ENCODE measurements around the gene TSPOAP1.

The TSPOAP1 gene

DNA sequence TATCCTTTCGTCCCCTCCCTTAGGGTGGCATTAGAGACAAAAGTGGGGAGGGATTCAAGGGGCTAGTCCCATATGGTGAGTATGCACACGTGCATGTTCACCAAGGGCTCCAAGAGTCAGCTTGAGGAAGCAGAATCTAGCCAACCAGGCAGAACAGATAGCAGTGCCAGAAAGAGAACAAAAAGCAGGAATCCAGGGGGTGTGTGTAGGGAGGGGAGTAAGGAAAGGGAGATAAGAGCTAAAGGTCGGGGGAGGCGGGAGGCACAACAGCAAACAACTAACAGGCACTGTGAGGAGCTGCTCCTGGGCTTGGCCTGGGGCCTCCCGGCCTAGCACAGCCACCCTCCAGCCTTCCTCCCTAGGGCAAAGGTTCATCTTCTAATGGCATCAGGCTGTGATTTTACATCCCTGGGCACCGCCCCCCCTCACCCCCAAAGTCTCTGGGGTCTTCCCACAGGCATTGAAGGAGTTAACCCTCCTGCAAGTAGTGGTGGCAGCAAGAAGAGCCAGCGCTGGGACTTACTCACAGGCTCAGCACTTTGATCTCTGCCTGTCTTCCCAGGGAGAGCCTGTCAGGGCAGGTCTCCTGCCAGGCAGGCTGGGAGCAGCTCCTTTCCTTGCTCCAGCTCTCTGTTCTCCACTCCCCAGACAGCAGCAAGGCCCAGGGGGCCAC is 35.8 kb upstream of the TSPOAP1 start:
- TF ChIP-seq POLR2AphosphoS5 (IDR thresholded peaks at IDR 0.05; ENCODE audit: low read depth, low read length) (no peak), FOXP2 (optimal IDR thresholded peaks at IDR 0.05; ENCODE audit: borderline replicate concordance, extremely low read depth, extremely low read length, insufficient read depth) (no peak)
- TF ChIP-seq, protein P1, sequence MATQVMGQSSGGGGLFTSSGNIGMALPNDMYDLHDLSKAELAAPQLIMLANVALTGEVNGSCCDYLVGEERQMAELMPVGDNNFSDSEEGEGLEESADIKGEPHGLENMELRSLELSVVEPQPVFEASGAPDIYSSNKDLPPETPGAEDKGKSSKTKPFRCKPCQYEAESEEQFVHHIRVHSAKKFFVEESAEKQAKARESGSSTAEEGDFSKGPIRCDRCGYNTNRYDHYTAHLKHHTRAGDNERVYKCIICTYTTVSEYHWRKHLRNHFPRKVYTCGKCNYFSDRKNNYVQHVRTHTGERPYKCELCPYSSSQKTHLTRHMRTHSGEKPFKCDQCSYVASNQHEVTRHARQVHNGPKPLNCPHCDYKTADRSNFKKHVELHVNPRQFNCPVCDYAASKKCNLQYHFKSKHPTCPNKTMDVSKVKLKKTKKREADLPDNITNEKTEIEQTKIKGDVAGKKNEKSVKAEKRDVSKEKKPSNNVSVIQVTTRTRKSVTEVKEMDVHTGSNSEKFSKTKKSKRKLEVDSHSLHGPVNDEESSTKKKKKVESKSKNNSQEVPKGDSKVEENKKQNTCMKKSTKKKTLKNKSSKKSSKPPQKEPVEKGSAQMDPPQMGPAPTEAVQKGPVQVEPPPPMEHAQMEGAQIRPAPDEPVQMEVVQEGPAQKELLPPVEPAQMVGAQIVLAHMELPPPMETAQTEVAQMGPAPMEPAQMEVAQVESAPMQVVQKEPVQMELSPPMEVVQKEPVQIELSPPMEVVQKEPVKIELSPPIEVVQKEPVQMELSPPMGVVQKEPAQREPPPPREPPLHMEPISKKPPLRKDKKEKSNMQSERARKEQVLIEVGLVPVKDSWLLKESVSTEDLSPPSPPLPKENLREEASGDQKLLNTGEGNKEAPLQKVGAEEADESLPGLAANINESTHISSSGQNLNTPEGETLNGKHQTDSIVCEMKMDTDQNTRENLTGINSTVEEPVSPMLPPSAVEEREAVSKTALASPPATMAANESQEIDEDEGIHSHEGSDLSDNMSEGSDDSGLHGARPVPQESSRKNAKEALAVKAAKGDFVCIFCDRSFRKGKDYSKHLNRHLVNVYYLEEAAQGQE (IDR thresholded peaks at IDR 0.05; ENCODE audit: insufficient read depth in 1 of 2, low read depth in 2 of 2, low read length in 2 of 2) = no peak

DNA sequence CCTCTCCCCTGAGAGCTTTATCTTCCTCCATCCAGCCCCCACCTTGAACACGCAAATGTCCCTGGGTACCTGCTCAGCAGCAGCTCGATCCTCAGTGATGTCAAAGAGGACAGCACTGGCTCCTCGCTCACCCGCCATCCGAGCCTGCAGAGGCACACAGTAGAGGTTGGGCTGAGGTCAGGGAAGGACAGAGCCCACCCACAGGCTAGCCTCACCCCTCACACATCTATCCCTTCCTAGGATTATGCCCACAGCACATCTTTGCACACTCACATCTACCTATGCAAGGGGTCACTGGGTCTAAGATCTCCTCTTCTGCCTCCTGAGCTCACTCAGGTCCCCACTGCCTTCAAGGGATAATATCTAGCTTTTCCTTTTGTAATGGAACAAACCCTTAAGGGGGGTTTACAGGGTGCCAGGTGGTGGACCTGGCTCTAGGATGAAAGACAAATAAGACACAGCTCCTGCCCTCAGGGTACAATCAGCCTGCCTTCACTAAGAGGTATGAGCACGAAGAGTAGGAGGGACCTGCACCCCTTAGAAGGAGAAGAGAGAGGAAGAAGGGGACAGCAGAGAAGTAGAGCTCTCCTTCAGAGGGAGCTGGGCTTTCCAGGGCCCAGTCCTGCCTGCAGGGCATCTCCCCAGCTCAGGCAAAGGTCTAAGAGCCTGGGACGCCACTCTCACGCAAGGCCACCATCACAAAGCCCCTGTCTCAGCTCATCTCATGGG is 35.0 kb upstream of the TSPOAP1 start:
- TF ChIP-seq SIN3A (IDR thresholded peaks at IDR 0.05; ENCODE audit: borderline replicate concordance, insufficient read depth, low read length) = no peak
- TF ChIP-seq FOXP2 (optimal IDR thresholded peaks at IDR 0.05; ENCODE audit: borderline replicate concordance, extremely low read depth, extremely low read length, insufficient read depth) = no peak
- no peak for TF ChIP-seq TAF1 (IDR thresholded peaks at IDR 0.05; ENCODE audit: borderline replicate concordance, insufficient read depth, low read length)
- TF ChIP-seq POLR2AphosphoS5 (IDR thresholded peaks at IDR 0.05; ENCODE audit: low read depth, low read length) = no peak
- TF ChIP-seq, protein P1 (IDR thresholded peaks at IDR 0.05; ENCODE audit: insufficient read depth in 1 of 2, low read depth in 2 of 2, low read length in 2 of 2) = no peak

GRCh38 chr17:58362368-58363014 is 33.9 kb upstream of the TSPOAP1 start:
- TF ChIP-seq POLR2AphosphoS5 (IDR thresholded peaks at IDR 0.05; ENCODE audit: low read depth, low read length) (no peak), FOXP2 (optimal IDR thresholded peaks at IDR 0.05; ENCODE audit: borderline replicate concordance, extremely low read depth, extremely low read length, insufficient read depth) (no peak), TAF1 (IDR thresholded peaks at IDR 0.05; ENCODE audit: borderline replicate concordance, insufficient read depth, low read length) (no peak)

- TF ChIP-seq POLR2AphosphoS5 (IDR thresholded peaks at IDR 0.05; ENCODE audit: low read depth, low read length) = no peak
- no peak for TF ChIP-seq SIN3A (IDR thresholded peaks at IDR 0.05; ENCODE audit: borderline replicate concordance, insufficient read depth, low read length)
- TF ChIP-seq TAF1 (IDR thresholded peaks at IDR 0.05; ENCODE audit: borderline replicate concordance, insufficient read depth, low read length) = no peak
- TF ChIP-seq, protein P1 (IDR thresholded peaks at IDR 0.05; ENCODE audit: insufficient read depth in 1 of 2, low read depth in 2 of 2, low read length in 2 of 2) = no peak
- TF ChIP-seq FOXP2 (optimal IDR thresholded peaks at IDR 0.05; ENCODE audit: borderline replicate concordance, extremely low read depth, extremely low read length, insufficient read depth) = no peak
These were observed 31.9 kb upstream of the TSPOAP1 start for GRCh38 chr17:58360296-58361063.

All from PFSK-1 (cell line).